ENCODE results near the gene FGF4.

Gene FGF4

DNA sequence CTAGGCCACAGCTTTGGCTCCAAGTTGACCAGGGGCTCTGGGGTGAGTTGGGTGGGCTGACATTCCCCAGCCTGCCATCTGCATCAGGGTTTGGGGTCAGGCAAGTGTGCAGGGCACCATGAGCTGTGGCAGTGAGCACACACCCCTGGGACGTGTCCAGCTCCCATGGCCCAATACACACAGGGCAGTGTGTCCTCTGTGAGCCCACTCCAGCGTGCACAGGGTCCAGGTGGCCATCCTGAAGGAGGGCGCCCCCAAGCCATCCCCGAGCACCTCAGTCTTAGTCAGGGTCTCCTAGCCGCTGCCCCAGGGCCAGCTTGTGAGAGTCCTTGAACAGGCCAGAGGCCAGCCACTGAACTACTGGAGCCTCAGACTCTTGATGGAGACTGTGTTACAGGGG, 45.3 kb upstream of the FGF4 start:
- no peak overlapping the region for H4K8ac ChIP-seq (ENCODE audit: low read depth, low read length)
- H2BK5ac ChIP-seq (ENCODE audit: low read depth, low read length, poor library complexity) = no peak overlapping the region
- no peak overlapping the region for H3K14ac ChIP-seq (ENCODE audit: low read length)
- H3K4me3 ChIP-seq (ENCODE audit: low read depth, low read length) = no peak overlapping the region
- WGBS (ENCODE audit: extremely low coverage, insufficient coverage, insufficient read length) = no CpG with 5 or more reads among the region's 5 CpGs
- no peak overlapping the region for H2AFZ ChIP-seq (ENCODE audit: insufficient read depth, low read length, poor library complexity)
- no peak overlapping the region for H2AK5ac ChIP-seq (ENCODE audit: low read length)
- no peak overlapping the region for H3K27ac ChIP-seq (ENCODE audit: low read depth, low read length)
- no peak overlapping the region for H3K18ac ChIP-seq (ENCODE audit: low read length)
- no peak overlapping the region for H4K12ac ChIP-seq (ENCODE audit: low read depth, low read length)
- peaks cover 12% of the 10 kb centered on the region for H3K9me3 ChIP-seq (ENCODE audit: insufficient read depth, low read depth, low read length)
- DNase-seq = no peak
- H3K4me1 ChIP-seq (ENCODE audit: control insufficient read depth in 1 of 2, insufficient read depth in 2 of 2, low read length in 2 of 2) = peaks cover 7 to 18% of the 10 kb centered on the region in 2 experiments
- H3K79me1 ChIP-seq (ENCODE audit: low read length) = no peaks in the 10 kb centered on the region
- no peaks in the 10 kb centered on the region for H3K36me3 ChIP-seq (ENCODE audit: control insufficient read depth in 1 of 2, insufficient read depth in 2 of 2, low read length in 2 of 2)
- H3K9ac ChIP-seq (ENCODE audit: low read length) = no peak overlapping the region
- H4K91ac ChIP-seq (ENCODE audit: low read depth, low read length) = no peak overlapping the region
- H2BK12ac ChIP-seq (ENCODE audit: low read length) = no peak overlapping the region
- H2BK120ac ChIP-seq (ENCODE audit: insufficient read depth, low read length, poor library complexity) = no peak overlapping the region
- no peak overlapping the region for H3K23ac ChIP-seq (ENCODE audit: low read length)
- no peaks in the 10 kb centered on the region for H3K79me2 ChIP-seq (ENCODE audit: control insufficient read depth, insufficient read depth, low read length, poor library complexity)
- H3K4ac ChIP-seq (ENCODE audit: low read depth, low read length) = no peak overlapping the region
- H3K4me2 ChIP-seq (ENCODE audit: low read length) = no peak overlapping the region
- peaks cover 52% of the 10 kb centered on the region for H3K27me3 ChIP-seq (ENCODE audit: insufficient read depth, low read length)

DNA sequence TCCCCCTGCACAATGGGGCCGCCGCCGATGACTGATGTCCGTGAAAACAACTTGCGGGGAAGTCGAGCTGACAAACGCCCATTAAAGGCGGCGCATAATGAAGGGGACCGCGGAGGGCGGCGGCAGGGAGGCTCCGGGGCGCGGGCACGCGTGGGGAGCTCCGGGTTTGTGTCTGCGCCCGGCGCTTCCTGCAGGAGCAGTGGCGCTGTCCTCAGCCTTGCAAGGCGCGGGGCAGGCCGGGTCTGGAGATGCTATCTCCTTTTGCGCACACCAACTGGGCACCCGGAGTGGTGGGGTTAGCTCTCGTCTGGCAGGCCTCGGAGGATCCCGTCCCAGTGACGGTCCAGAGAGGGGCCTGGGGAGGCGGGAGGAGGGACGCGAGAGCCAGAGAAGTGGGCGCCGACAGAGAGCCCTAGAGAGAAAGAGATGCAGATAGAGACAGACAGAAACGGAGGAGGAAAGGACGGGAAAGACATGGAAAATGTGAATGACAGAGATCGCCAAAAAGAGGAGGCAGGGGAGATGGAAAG, 44.5 kb upstream of the FGF4 start:
- Histone ChIP-seq H3K79me1 (ENCODE audit: low read length) (no peaks in the 10 kb centered on the region), H3K27me3 (ENCODE audit: insufficient read depth, low read length) (peaks cover 57% of the 10 kb centered on the region), H2AK5ac (ENCODE audit: low read length) (no peak overlapping the region), H3K9me3 (ENCODE audit: insufficient read depth, low read depth, low read length) (peaks cover 13% of the 10 kb centered on the region), H2BK5ac (ENCODE audit: low read depth, low read length, poor library complexity) (no peak overlapping the region), H3K4me3 (ENCODE audit: low read depth, low read length) (no peak overlapping the region), H2BK12ac (ENCODE audit: low read length) (no peak overlapping the region), H4K12ac (ENCODE audit: low read depth, low read length) (no peak overlapping the region), H4K8ac (ENCODE audit: low read depth, low read length) (no peak overlapping the region), H3K36me3 (ENCODE audit: control insufficient read depth in 1 of 2, insufficient read depth in 2 of 2, low read length in 2 of 2) (no peaks in the 10 kb centered on the region), H3K9ac (ENCODE audit: low read length) (no peak overlapping the region), H2BK120ac (ENCODE audit: insufficient read depth, low read length, poor library complexity) (no peak overlapping the region), H2AFZ (ENCODE audit: insufficient read depth, low read length, poor library complexity) (no peak overlapping the region), H3K18ac (ENCODE audit: low read length) (no peak overlapping the region), H3K4me1 (ENCODE audit: control insufficient read depth in 1 of 2, insufficient read depth in 2 of 2, low read length in 2 of 2) (peaks cover 7 to 18% of the 10 kb centered on the region in 2 experiments), H4K91ac (ENCODE audit: low read depth, low read length) (no peak overlapping the region), H3K4ac (ENCODE audit: low read depth, low read length) (no peak overlapping the region), H3K79me2 (ENCODE audit: control insufficient read depth, insufficient read depth, low read length, poor library complexity) (no peaks in the 10 kb centered on the region), H3K27ac (ENCODE audit: low read depth, low read length) (no peak overlapping the region), H3K23ac (ENCODE audit: low read length) (no peak overlapping the region), H3K14ac (ENCODE audit: low read length) (no peak overlapping the region), H3K4me2 (ENCODE audit: low read length) (peak overlapping the region; percentile 15)
- WGBS (ENCODE audit: extremely low coverage, insufficient coverage, insufficient read length) = no CpG with 5 or more reads among the region's 40 CpGs
- DNase-seq = no peak

DNA sequence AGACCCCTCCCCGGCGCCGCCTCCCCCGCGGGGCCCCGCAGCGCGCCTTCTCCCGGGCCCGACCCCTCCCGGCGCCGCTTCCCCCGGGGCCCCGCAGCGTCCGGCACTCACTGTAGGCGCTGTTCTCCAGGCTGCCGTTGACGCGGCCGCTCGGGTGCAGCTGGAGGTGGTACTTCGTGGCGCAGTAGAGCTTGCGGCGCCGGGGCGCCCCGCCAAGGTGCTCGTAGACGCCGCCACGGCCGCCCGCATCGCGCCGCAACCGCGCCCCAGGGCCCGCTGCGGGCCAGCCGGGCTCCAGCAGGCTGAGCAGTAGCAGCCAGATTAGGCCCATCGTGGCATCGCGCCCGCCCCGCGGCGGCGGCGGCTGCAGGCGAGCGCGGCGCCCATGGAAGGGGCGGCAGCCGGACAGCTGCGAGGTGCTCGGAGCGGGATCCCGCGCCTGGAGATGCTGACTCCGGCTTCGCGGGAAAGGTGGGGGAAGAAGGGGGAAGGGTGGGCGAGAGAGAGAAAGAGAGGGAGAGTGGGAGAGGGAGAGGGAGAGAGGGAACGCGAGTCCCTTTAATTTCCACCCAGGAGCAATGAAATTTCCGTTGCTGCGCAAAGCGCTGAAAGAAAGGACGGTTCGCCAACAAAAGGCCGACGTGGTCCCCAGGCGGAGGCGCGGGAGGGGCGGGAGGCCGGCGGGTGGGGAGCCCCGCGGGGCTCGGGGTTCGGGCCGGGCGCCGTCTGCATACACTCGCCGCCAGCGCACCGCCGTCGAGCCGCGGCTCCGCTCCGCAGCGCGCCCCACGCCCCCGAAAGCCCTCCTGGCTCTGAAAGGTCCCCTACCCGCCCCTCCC, 43.7 kb upstream of the FGF4 start, which contains the start of gene FGF3:
Gene FGF3 (minus strand): TSS at position 814 of the 839 bp plus-strand sequence. CDS start 483 bp downstream, at position 331.
- Histone ChIP-seq H4K12ac (ENCODE audit: low read depth, low read length) (no peak within 1 kb of the TSS), H2AFZ (ENCODE audit: insufficient read depth, low read length, poor library complexity) (no peak within 1 kb of the TSS), H3K14ac (ENCODE audit: low read length) (no peak within 1 kb of the TSS), H3K4me3 (ENCODE audit: low read depth, low read length) (no peak within 1 kb of the TSS), H3K36me3 (ENCODE audit: control insufficient read depth in 1 of 2, insufficient read depth in 2 of 2, low read length in 2 of 2) (no peaks in the 10 kb centered on the region), H3K79me2 (ENCODE audit: control insufficient read depth, insufficient read depth, low read length, poor library complexity) (no peaks in the 10 kb centered on the region), H3K9me3 (ENCODE audit: insufficient read depth, low read depth, low read length) (peaks cover 16% of the 10 kb centered on the region), H3K27ac (ENCODE audit: low read depth, low read length) (no peak within 1 kb of the TSS), H2BK120ac (ENCODE audit: insufficient read depth, low read length, poor library complexity) (no peak within 1 kb of the TSS), H3K79me1 (ENCODE audit: low read length) (no peaks in the 10 kb centered on the region), H3K18ac (ENCODE audit: low read length) (no peak within 1 kb of the TSS), H4K8ac (ENCODE audit: low read depth, low read length) (no peak within 1 kb of the TSS), H3K9ac (ENCODE audit: low read length) (no peak within 1 kb of the TSS), H3K4me2 (ENCODE audit: low read length) (peak within 1 kb of the TSS; percentile 76), H3K27me3 (ENCODE audit: insufficient read depth, low read length) (peaks cover 60% of the 10 kb centered on the region), H3K4me1 (ENCODE audit: control insufficient read depth in 1 of 2, insufficient read depth in 2 of 2, low read length in 2 of 2) (peaks cover 7 to 15% of the 10 kb centered on the region in 2 experiments), H2AK5ac (ENCODE audit: low read length) (no peak within 1 kb of the TSS), H3K4ac (ENCODE audit: low read depth, low read length) (no peak within 1 kb of the TSS), H3K23ac (ENCODE audit: low read length) (no peak within 1 kb of the TSS), H2BK12ac (ENCODE audit: low read length) (no peak within 1 kb of the TSS), H2BK5ac (ENCODE audit: low read depth, low read length, poor library complexity) (no peak within 1 kb of the TSS), H4K91ac (ENCODE audit: low read depth, low read length) (no peak within 1 kb of the TSS)
- peak; percentile 58 to 77 for DNase-seq
- no CpG with 5 or more reads among the region's 105 CpGs for WGBS (ENCODE audit: extremely low coverage, insufficient coverage, insufficient read length)

DNA sequence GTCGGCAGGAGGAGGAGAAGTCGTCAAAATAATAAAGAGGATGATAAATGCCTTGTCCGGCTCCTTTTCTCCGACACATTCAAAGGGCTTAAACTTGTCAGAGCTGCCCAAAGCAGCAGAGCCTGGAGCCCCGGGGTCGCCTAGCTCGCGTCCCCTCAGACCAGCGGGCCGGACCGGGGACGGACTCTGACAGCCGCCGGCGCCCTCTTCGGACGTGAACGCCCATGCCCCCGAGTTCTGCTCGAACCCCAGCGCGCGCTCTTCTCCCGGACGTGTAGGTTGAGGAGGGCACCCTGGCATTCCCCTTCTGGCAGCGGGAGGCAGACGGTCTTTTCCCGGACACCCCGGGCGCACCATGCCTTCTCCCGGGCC, 43.1 kb upstream of the FGF4 start:
- Histone ChIP-seq H3K18ac (ENCODE audit: low read length) (no peak overlapping the region), H3K4ac (ENCODE audit: low read depth, low read length) (no peak overlapping the region), H2BK5ac (ENCODE audit: low read depth, low read length, poor library complexity) (no peak overlapping the region), H3K4me1 (ENCODE audit: control insufficient read depth in 1 of 2, insufficient read depth in 2 of 2, low read length in 2 of 2) (peaks cover 5 to 12% of the 10 kb centered on the region in 2 experiments), H4K8ac (ENCODE audit: low read depth, low read length) (no peak overlapping the region), H2AFZ (ENCODE audit: insufficient read depth, low read length, poor library complexity) (no peak overlapping the region), H3K9me3 (ENCODE audit: insufficient read depth, low read depth, low read length) (peaks cover 16% of the 10 kb centered on the region), H4K91ac (ENCODE audit: low read depth, low read length) (no peak overlapping the region), H3K4me3 (ENCODE audit: low read depth, low read length) (no peak overlapping the region), H3K27ac (ENCODE audit: low read depth, low read length) (no peak overlapping the region), H3K14ac (ENCODE audit: low read length) (no peak overlapping the region), H2BK12ac (ENCODE audit: low read length) (no peak overlapping the region), H3K36me3 (ENCODE audit: control insufficient read depth in 1 of 2, insufficient read depth in 2 of 2, low read length in 2 of 2) (no peaks in the 10 kb centered on the region), H3K27me3 (ENCODE audit: insufficient read depth, low read length) (peaks cover 60% of the 10 kb centered on the region), H4K12ac (ENCODE audit: low read depth, low read length) (no peak overlapping the region), H2BK120ac (ENCODE audit: insufficient read depth, low read length, poor library complexity) (no peak overlapping the region), H3K79me2 (ENCODE audit: control insufficient read depth, insufficient read depth, low read length, poor library complexity) (no peaks in the 10 kb centered on the region), H3K79me1 (ENCODE audit: low read length) (no peaks in the 10 kb centered on the region), H3K4me2 (ENCODE audit: low read length) (peak overlapping the region; percentile 76), H2AK5ac (ENCODE audit: low read length) (no peak overlapping the region), H3K9ac (ENCODE audit: low read length) (no peak overlapping the region), H3K23ac (ENCODE audit: low read length) (no peak overlapping the region)
- DNase-seq = no peak
- no CpG with 5 or more reads among the region's 31 CpGs for WGBS (ENCODE audit: extremely low coverage, insufficient coverage, insufficient read length)

Measured in trophoblast cell (in vitro differentiated cells and primary cell).